Measurements from ENCODE around the gene CSRP3. TPM values are rescaled to one million over a fixed set of nuclear protein-coding genes. Genes with fewer than 3 reads are reported as not detected.
"Not testable (repeated sequence)": the region's sequence is repeated elsewhere in the genome, so short reads cannot be mapped to it uniquely, and the experiment has no call there.

Gene CSRP3
- total RNA-seq, 2 experiments from 2014 or later = not detected

GRCh38 chr11:19145319-19145718 lies 56.5 kb downstream of the CSRP3 start:
- H3K4me1 ChIP-seq (ENCODE audit: insufficient read depth, low read length) = no peaks in the 10 kb centered on the region
- H3K27me3 Mint-ChIP-seq = no peaks in the 10 kb centered on the region
- H3K4me1 Mint-ChIP-seq (ENCODE audit: low read depth) = no peaks in the 10 kb centered on the region
- no peak overlapping the region for H3K27ac ChIP-seq (ENCODE audit: low read depth in 1 of 2, low read length in 2 of 2)
- ChIA-PET CTCF (no interaction called here), POLR2A (no interaction called here)
- no peaks in the 10 kb centered on the region for H3K9me3 ChIP-seq (ENCODE audit: control insufficient read depth in 1 of 2, insufficient read depth in 1 of 2, low read length in 2 of 2)
- DNase-seq = no peak
- ATAC-seq (ENCODE audit: poor library complexity) = no peak
- intact Hi-C loops (cut with DNase I, micrococcal nuclease) = no loop called here
- H3K27ac Mint-ChIP-seq = no peak overlapping the region
- TF ChIP-seq CTCF (IDR thresholded peaks at IDR 0.05) = no peak
- H3K36me3 ChIP-seq (ENCODE audit: insufficient read depth, low read length) = peaks cover 19% of the 10 kb centered on the region
- no peak overlapping the region for H3K4me3 ChIP-seq (ENCODE audit: low read length)
- H3K36me3 Mint-ChIP-seq (ENCODE audit: low read depth) = peaks cover 46% of the 10 kb centered on the region
- no peak overlapping the region for H3K4me3 Mint-ChIP-seq
- H3K9me3 Mint-ChIP-seq = no peaks in the 10 kb centered on the region
- no peaks in the 10 kb centered on the region for H3K27me3 ChIP-seq (ENCODE audit: control insufficient read depth in 1 of 2, insufficient read depth in 2 of 2, low read length in 2 of 2)

GRCh38 chr11:19136884-19137283 lies 64.9 kb downstream of the CSRP3 start:
- H3K27ac ChIP-seq (ENCODE audit: low read depth in 1 of 2, low read length in 2 of 2); H3K4me3 ChIP-seq (ENCODE audit: low read length); CTCF ChIA-PET; ATAC-seq (ENCODE audit: poor library complexity); H3K27ac Mint-ChIP-seq; H3K9me3 Mint-ChIP-seq; intact Hi-C loops (cut with DNase I, micrococcal nuclease); H3K4me1 ChIP-seq (ENCODE audit: insufficient read depth, low read length); DNase-seq; H3K27me3 Mint-ChIP-seq; POLR2A ChIA-PET; H3K27me3 ChIP-seq (ENCODE audit: control insufficient read depth in 1 of 2, insufficient read depth in 2 of 2, low read length in 2 of 2); H3K4me1 Mint-ChIP-seq (ENCODE audit: low read depth); H3K36me3 ChIP-seq (ENCODE audit: insufficient read depth, low read length); H3K9me3 ChIP-seq (ENCODE audit: control insufficient read depth in 1 of 2, insufficient read depth in 1 of 2, low read length in 2 of 2); H3K4me3 Mint-ChIP-seq: not testable (repeated sequence)
- peaks cover 25% of the 10 kb centered on the region for H3K36me3 Mint-ChIP-seq (ENCODE audit: low read depth)

GRCh38 chr11:19134004-19134403 lies 67.8 kb downstream of the CSRP3 start:
- Histone ChIP-seq H3K9me3 (ENCODE audit: control insufficient read depth in 1 of 2, insufficient read depth in 1 of 2, low read length in 2 of 2) (peaks cover 0 to 12% of the 10 kb centered on the region in 2 experiments), H3K4me1 (ENCODE audit: insufficient read depth, low read length) (no peaks in the 10 kb centered on the region), H3K27ac (ENCODE audit: low read depth in 1 of 2, low read length in 2 of 2) (no peak overlapping the region), H3K36me3 (ENCODE audit: insufficient read depth, low read length) (peaks cover 7% of the 10 kb centered on the region), H3K4me3 (ENCODE audit: low read length) (no peak overlapping the region), H3K27me3 (ENCODE audit: control insufficient read depth in 1 of 2, insufficient read depth in 2 of 2, low read length in 2 of 2) (no peaks in the 10 kb centered on the region)
- ChIA-PET CTCF (no interaction called here), POLR2A (no interaction called here)
- Mint-ChIP-seq H3K4me1 (ENCODE audit: low read depth) (peaks cover 4% of the 10 kb centered on the region), H3K27ac (no peak overlapping the region), H3K9me3 (peaks cover 6% of the 10 kb centered on the region), H3K36me3 (ENCODE audit: low read depth) (peaks cover 50% of the 10 kb centered on the region), H3K4me3 (no peak overlapping the region), H3K27me3 (no peaks in the 10 kb centered on the region)
- no peak for DNase-seq
- intact Hi-C loops (cut with DNase I, micrococcal nuclease) = no loop called here
- ATAC-seq (ENCODE audit: poor library complexity) = no peak
- no peak for TF ChIP-seq CTCF (IDR thresholded peaks at IDR 0.05)

Other genes starting within 250 kb of the CSRP3 start
- gene MRGPRX2, start 141.3 kb downstream of the CSRP3 start, total RNA-seq = not detected
- 1 to 10 TPM; 3.6 to 6.6 TPM for gene ZDHHC13, start 84.8 kb downstream of the CSRP3 start, total RNA-seq
- gene E2F8, start 39.0 kb upstream of the CSRP3 start, total RNA-seq = not detected